Esophagus (tissue), 2 donors: ENCODE data around the gene PCDHGA7. TPM values are rescaled to one million over a fixed set of nuclear protein-coding genes. Genes with fewer than 3 reads are reported as not detected.
"Not testable (repeated sequence)": the region's sequence is repeated elsewhere in the genome, so short reads cannot be mapped to it uniquely, and the experiment has no call there.

ENCODE experiments used
- H3K27ac ChIP-seq, 2 donors: one replicate each; pipeline ENCODE4 v1.5.1; 2013; ENCODE audit warnings: low read depth in 2 of 2, mild to moderate bottlenecking in 2 of 2, inconsistent platforms in 1 of 2, low read length in 1 of 2, moderate library complexity in 1 of 2
- H3K27me3 ChIP-seq, 2 donors: one replicate each; pipeline ENCODE4 v1.6.1; 2013; ENCODE audit warnings: low read length in 2 of 2, control low read depth in 1 of 2, mild to moderate bottlenecking in 1 of 2; ENCODE audit not compliant: insufficient read depth in 2 of 2, control insufficient read depth in 1 of 2
- H3K36me3 ChIP-seq, 2 donors: one replicate each; pipeline ENCODE4 v1.6.1; 2013; ENCODE audit warnings: low read length in 1 of 2; ENCODE audit not compliant: control insufficient read depth in 2 of 2, insufficient read depth in 2 of 2
- H3K4me1 ChIP-seq, 2 donors: one replicate each; pipeline ENCODE4 v1.6.1; 2013; ENCODE audit warnings: low read length in 1 of 2; ENCODE audit not compliant: control insufficient read depth in 2 of 2, insufficient read depth in 2 of 2
- H3K4me3 ChIP-seq, 2 donors: one replicate each; pipeline ENCODE4 v1.5.1; 2013; ENCODE audit warnings: low read length in 2 of 2, mild to moderate bottlenecking in 2 of 2, low read depth in 1 of 2, moderate library complexity in 1 of 2
- H3K9me3 ChIP-seq, 2 donors: one replicate each; pipeline ENCODE4 v1.6.1; 2013; ENCODE audit warnings: mild to moderate bottlenecking in 2 of 2, low read depth in 1 of 2, low read length in 1 of 2, moderate library complexity in 1 of 2; ENCODE audit not compliant: control insufficient read depth in 2 of 2, insufficient read depth in 1 of 2
- WGBS, 2 donors: extraction: QIAGEN DNeasy Blood & Tissue Kit; methylation state at CpG; one replicate each; pipeline ENCODE4 v1.1.7; 2013; 5-methylcytosine and 5-hydroxymethylcytosine counted together
- polyA plus RNA-seq, 2 donors: library from polyadenylated mRNA; stranded (reverse); fragments of 200-250 nt; gene quantifications; one replicate each; pipeline ENCODE4 v1.2.3, GENCODE V29; 2013
- donor health status: healthy with polysubstance abuse.
- donor health status: Bipolar disorder and iron deficiency.

PCDHGA7 gene
- polyA plus RNA-seq, 2 donors = 0.24 to 0.53 TPM

- H3K36me3 ChIP-seq, H3K27me3 ChIP-seq, H3K27ac ChIP-seq, H3K4me1 ChIP-seq: not testable (repeated sequence)
- 9 to 12% methylated on average over 21 to 25 of the region's 43 CpGs for WGBS, 2 donors
- H3K9me3 ChIP-seq = peaks cover 32 to 38% of the 10 kb centered on the region in 2 donors
- peak within 1 kb of the TSS in 1 of 2 donors; percentile 30 for H3K4me3 ChIP-seq
Measured at GRCh38 chr5:141397756-141398551, 15.4 kb downstream of the PCDHGA7 start, which contains the start of gene PCDHGB5. Gene PCDHGB5 (plus strand): TSS chr5:141397947. CDS start chr5:141398128, 181 bp downstream.

DNA sequence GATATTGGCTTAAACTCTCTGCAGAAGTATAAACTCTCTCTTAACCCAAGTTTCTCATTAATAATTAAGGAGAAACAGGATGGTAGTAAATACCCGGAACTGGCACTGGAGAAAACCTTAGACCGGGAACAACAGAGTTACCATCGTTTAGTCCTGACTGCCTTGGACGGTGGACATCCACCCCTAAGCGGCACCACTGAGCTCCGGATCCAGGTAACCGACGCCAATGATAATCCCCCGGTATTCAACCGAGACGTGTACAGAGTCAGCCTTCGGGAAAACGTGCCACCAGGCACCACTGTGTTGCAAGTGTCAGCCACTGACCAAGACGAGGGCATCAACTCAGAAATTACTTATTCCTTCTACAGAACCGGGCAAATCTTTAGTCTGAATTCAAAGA lies 16.1 kb downstream of the PCDHGA7 start:
- H3K4me1 ChIP-seq = no peaks in the 10 kb centered on the region
- H3K27ac ChIP-seq = no peak overlapping the region
- WGBS, 2 donors = 28% methylated on average over 15 of the region's 15 CpGs
- H3K36me3 ChIP-seq = no peaks in the 10 kb centered on the region
- peaks cover 0 to 3% of the 10 kb centered on the region in 2 donors for H3K27me3 ChIP-seq
- no peak overlapping the region for H3K4me3 ChIP-seq
- peaks cover 32 to 40% of the 10 kb centered on the region in 2 donors for H3K9me3 ChIP-seq

- Histone ChIP-seq H3K36me3 (no peaks in the 10 kb centered on the region), H3K4me1 (no peaks in the 10 kb centered on the region), H3K27me3 (peaks cover 0 to 3% of the 10 kb centered on the region in 2 donors), H3K9me3 (peaks cover 31 to 39% of the 10 kb centered on the region in 2 donors), H3K27ac (no peak overlapping the region), H3K4me3 (no peak overlapping the region)
- WGBS, 2 donors = 31 to 32% methylated on average over 61 of the region's 61 CpGs
Measured at GRCh38 chr5:141399555-141400258, 17.2 kb downstream of the PCDHGA7 start.

DNA sequence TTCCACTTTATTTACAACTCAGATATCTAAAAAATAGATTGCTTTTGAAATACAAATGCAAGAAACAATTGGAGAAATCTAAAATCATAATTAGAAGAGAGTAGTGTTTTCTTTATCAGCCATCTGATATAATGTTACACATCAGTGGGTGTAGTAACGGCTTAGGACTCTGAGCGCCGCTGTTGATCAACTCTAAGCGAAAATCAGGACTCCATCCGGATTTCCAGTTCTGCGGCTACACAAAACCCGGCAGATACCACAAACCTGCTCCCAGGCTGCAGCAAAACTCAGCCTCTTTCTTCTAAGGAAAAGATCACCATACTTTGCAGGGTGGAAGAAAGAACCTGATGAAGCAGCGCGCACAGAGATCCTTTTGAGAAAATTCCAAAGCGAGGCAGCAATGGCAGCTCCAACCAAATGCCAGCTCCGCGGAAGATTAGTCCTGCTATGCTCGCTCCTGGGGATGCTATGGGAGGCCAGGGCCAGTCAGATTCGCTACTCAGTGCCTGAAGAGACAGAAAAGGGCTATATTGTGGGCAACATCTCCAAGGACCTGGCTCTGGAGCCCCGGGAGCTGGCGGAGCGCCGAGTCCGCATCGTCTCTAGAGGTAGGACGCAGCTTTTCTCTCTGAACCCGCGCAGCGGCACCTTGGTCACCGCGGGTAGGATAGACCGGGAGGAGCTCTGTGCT lies 20.2 kb downstream of the PCDHGA7 start, which contains the start of gene PCDHGA9:
Gene PCDHGA9, plus strand, starts transcription at position 226 of the 691 bp plus-strand sequence. Its CDS starts 175 bp downstream, at position 401.
- Histone ChIP-seq H3K9me3 (peaks cover 34 to 45% of the 10 kb centered on the region in 2 donors), H3K4me3 (peak within 1 kb of the TSS; percentile 5 to 9), H3K27me3 (peaks cover 0 to 3% of the 10 kb centered on the region in 2 donors), H3K4me1 (peaks cover 0 to 3% of the 10 kb centered on the region in 2 donors), H3K36me3 (no peaks in the 10 kb centered on the region), H3K27ac (no peak within 1 kb of the TSS)
- 16 to 18% methylated on average over 27 of the region's 27 CpGs for WGBS, 2 donors

DNA sequence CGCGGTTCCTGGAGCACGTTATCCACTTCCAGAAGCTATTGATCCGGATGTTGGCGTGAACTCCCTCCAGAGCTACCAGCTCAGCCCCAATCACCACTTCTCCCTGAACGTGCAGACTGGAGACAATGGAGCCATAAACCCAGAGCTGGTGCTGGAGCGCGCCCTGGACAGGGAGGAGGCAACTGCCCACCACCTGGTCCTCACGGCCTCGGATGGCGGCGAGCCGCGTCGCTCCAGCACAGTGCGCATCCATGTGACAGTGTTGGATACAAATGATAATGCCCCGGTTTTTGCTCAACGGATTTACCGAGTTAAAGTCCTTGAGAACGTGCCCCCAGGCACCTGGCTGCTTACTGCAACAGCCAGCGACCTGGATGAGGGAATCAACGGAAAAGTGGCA lies 20.8 kb downstream of the PCDHGA7 start:
- Histone ChIP-seq H3K9me3 (peaks cover 39 to 49% of the 10 kb centered on the region in 2 donors), H3K36me3 (no peaks in the 10 kb centered on the region), H3K27ac (no peak overlapping the region), H3K4me3 (no peak overlapping the region), H3K4me1 (peaks cover 0 to 3% of the 10 kb centered on the region in 2 donors), H3K27me3 (peaks cover 0 to 5% of the 10 kb centered on the region in 2 donors)
- 33% methylated on average over 22 of the region's 22 CpGs for WGBS, 2 donors

- H3K36me3 ChIP-seq, H3K4me1 ChIP-seq, H3K27ac ChIP-seq, H3K27me3 ChIP-seq: not testable (repeated sequence)
- Histone ChIP-seq H3K4me3 (peak within 1 kb of the TSS in 1 of 2 donors; percentile 22), H3K9me3 (peaks cover 42 to 52% of the 10 kb centered on the region in 2 donors)
- 15 to 18% methylated on average over 48 to 51 of the region's 51 CpGs for WGBS, 2 donors
Measured at GRCh38 chr5:141407790-141408505, 25.4 kb downstream of the PCDHGA7 start, which contains the start of gene PCDHGB6. Gene PCDHGB6 (plus strand): TSS chr5:141408021. CDS start chr5:141408203, 182 bp downstream.

DNA sequence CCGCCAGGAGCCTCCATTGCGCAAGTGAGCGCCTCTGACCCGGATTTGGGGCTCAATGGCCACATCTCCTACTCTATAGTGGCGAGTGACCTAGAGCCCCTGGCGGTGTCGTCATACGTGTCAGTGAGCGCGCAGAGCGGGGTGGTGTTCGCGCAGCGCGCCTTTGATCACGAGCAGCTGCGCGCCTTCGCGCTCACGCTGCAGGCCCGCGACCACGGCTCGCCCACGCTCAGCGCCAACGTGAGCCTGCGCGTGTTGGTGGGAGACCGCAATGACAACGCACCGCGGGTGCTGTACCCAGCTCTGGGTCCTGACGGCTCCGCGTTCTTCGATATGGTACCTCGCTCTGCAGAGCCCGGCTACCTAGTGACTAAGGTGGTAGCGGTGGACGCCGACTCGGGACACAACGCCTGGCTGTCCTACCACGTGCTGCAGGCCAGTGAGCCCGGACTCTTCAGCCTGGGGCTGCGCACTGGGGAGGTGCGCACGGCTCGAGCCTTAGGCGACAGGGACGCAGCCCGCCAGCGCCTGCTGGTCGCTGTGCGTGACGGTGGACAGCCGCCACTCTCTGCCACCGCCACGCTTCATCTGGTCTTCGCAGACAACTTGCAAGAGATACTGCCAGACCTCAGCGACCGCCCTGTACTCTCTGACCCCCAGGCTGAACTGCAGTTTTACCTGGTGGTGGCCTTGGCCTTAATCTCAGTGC lies 27.2 kb downstream of the PCDHGA7 start:
- Histone ChIP-seq H3K9me3 (peaks cover 41 to 52% of the 10 kb centered on the region in 2 donors), H3K27me3 (peaks cover 0 to 8% of the 10 kb centered on the region in 2 donors), H3K4me3 (no peak overlapping the region), H3K4me1 (peaks cover 0 to 3% of the 10 kb centered on the region in 2 donors), H3K36me3 (no peaks in the 10 kb centered on the region), H3K27ac (no peak overlapping the region)
- 25 to 34% methylated on average over 60 to 64 of the region's 64 CpGs for WGBS, 2 donors

DNA sequence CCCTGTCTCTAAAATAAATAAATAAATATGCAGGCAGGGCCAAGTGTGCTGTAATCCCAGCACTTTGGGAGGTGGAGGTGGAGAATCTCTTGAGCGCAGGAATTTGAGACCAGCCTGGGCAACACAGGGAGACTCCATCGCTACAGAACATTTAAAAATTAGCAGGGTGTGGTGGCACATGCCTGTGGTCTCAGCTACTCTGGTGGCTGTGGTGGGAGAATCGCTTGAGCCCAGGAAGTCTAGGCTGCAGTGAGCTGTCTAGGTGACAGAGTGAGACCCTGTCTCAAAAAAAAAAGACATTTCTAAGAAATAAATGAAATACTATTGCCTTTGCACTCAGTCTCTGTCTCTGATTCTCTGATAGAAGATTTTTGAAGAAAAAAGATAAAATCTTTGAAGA lies 29.0 kb downstream of the PCDHGA7 start:
- 50 to 64% methylated on average over 3 of the region's 3 CpGs for WGBS, 2 donors
- Histone ChIP-seq H3K4me1 (no peaks in the 10 kb centered on the region), H3K27me3 (peaks cover 0 to 8% of the 10 kb centered on the region in 2 donors), H3K4me3 (no peak overlapping the region), H3K9me3 (peaks cover 40 to 48% of the 10 kb centered on the region in 2 donors), H3K36me3 (no peaks in the 10 kb centered on the region), H3K27ac (no peak overlapping the region)
